Measurements from ENCODE around the gene FES. TPM values are rescaled to one million over a fixed set of nuclear protein-coding genes. Genes with fewer than 3 reads are reported as not detected.

The FES gene
- polyA plus RNA-seq, 1 of the 3 experiments (the other 2 are of a cell fraction) = 0.03 TPM

DNA sequence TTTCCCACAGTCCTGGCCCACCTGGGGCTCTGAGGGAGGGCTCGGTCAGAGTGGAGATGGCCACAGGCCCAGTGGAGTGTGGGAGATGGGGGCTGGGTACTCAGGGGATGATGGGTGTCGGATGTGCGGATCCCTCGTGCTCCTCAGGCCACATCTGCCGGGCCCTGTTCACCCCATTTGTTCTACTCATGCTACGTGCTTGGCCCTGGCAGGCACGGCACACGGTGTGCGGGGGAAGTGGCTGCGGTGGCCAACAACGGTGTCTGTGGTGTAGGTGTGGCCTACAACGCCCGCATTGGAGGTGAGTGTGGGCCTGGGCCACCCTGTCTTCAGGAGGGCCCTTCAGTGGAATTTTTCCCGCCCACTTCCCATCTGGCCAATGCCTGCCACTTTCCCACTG lies 7.0 kb upstream of the FES start:
- WGBS (ENCODE audit: low lambda C conversion rate) = 100% methylated on average over 7 of the region's 14 CpGs
- TF ChIP-seq MXI1 (IDR thresholded peaks at IDR 0.05; ENCODE audit: low read depth, low read length) (no peak), SMC3 (IDR thresholded peaks at IDR 0.05; ENCODE audit: low read depth, low read length) (no peak)
- DNase-seq = no peak

DNA sequence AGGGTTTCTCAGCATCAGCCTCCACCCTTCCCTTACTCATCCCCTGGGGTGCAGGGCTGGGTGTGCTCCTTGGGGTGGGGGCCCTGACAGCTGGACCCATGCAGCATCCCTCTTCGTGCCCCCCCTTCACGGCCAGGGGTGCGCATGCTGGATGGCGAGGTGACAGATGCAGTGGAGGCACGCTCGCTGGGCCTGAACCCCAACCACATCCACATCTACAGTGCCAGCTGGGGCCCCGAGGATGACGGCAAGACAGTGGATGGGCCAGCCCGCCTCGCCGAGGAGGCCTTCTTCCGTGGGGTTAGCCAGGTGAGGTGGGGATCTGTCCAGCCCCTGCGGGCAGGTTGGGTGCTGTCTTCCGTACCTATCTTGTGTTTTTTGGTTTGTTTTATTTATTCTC lies 6.3 kb upstream of the FES start:
- Histone ChIP-seq H3K4me1 (ENCODE audit: control insufficient read depth in 1 of 2, insufficient read depth in 2 of 2, low read depth in 1 of 2, low read length in 1 of 2) (peaks cover 14% of the 10 kb centered on the region in 2 experiments; a peak in 2 of 4 replicates), H3K9me2 (no peaks in the 10 kb centered on the region), H3K79me2 (ENCODE audit: insufficient read depth) (peaks cover 39% of the 10 kb centered on the region), H2AFZ (ENCODE audit: low read depth) (no peak overlapping the region), H3K36me3 (replicated peaks in 1 of 2; ENCODE audit: control insufficient read depth in 1 of 2, insufficient read depth in 2 of 2, low read length in 1 of 2) (peaks cover 13 to 62% of the 10 kb centered on the region in 2 experiments), H3F3A (replicated peaks; ENCODE audit: insufficient read depth) (peaks cover 4% of the 10 kb centered on the region), H3K9ac (no peak overlapping the region), H3K9me3 (no peaks in the 10 kb centered on the region), H3K4me3 (ENCODE audit: low read depth in 2 of 2, low read length in 1 of 2) (no peak overlapping the region), H4K20me1 (ENCODE audit: insufficient read depth) (peaks cover 14% of the 10 kb centered on the region; the same call in 1 of the 2 replicates), H3K27me3 (ENCODE audit: insufficient read depth) (no peaks in the 10 kb centered on the region), H3K4me2 (no peak overlapping the region), H3K27ac (ENCODE audit: low read depth in 2 of 2, low read length in 1 of 2) (no peak overlapping the region)
- DNase-seq = no peak
- TF ChIP-seq JUND (IDR thresholded peaks at IDR 0.05) = no peak
- TF ChIP-seq USF1 (IDR thresholded peaks at IDR 0.05; ENCODE audit: borderline replicate concordance, low read depth) = no peak
- TF ChIP-seq POLR2AphosphoS5 (IDR thresholded peaks at IDR 0.05; ENCODE audit: low read depth, low read length) = no peak
- TF ChIP-seq NRF1 (IDR thresholded peaks at IDR 0.05; ENCODE audit: low read depth, low read length) = no peak
- no peak for TF ChIP-seq PBX3 (IDR thresholded peaks at IDR 0.05)
- no peak for TF ChIP-seq MEF2A (IDR thresholded peaks at IDR 0.05; ENCODE audit: borderline replicate concordance, low read depth)
- no peak for TF ChIP-seq EZH2phosphoT487 (IDR thresholded peaks at IDR 0.05; ENCODE audit: borderline replicate concordance, low read depth)
- TF ChIP-seq, protein P1, sequence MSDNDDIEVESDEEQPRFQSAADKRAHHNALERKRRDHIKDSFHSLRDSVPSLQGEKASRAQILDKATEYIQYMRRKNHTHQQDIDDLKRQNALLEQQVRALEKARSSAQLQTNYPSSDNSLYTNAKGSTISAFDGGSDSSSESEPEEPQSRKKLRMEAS (IDR thresholded peaks at IDR 0.05; ENCODE audit: low read depth) = no peak
- WGBS (ENCODE audit: low lambda C conversion rate) = 95% methylated on average over 14 of the region's 14 CpGs
- ChIA-PET POLR2A (no interaction called here), CTCF (no interaction called here)

More for the DNA sequence above, 7.0 kb upstream of the FES start:
- Histone ChIP-seq H4K20me1 (ENCODE audit: insufficient read depth) (peaks cover 14% of the 10 kb centered on the region; the same call in 1 of the 2 replicates), H3K9ac (no peak overlapping the region), H3K4me3 (ENCODE audit: low read depth in 2 of 2, low read length in 1 of 2) (no peak overlapping the region), H3F3A (replicated peaks; ENCODE audit: insufficient read depth) (peaks cover 4% of the 10 kb centered on the region), H3K9me3 (no peaks in the 10 kb centered on the region), H3K36me3 (replicated peaks in 1 of 2; ENCODE audit: control insufficient read depth in 1 of 2, insufficient read depth in 2 of 2, low read length in 1 of 2) (peaks cover 13 to 61% of the 10 kb centered on the region in 2 experiments), H3K27ac (ENCODE audit: low read depth in 2 of 2, low read length in 1 of 2) (no peak overlapping the region), H3K9me2 (no peaks in the 10 kb centered on the region), H2AFZ (ENCODE audit: low read depth) (no peak overlapping the region), H3K4me2 (no peak overlapping the region), H3K79me2 (ENCODE audit: insufficient read depth) (peaks cover 46% of the 10 kb centered on the region), H3K27me3 (ENCODE audit: insufficient read depth) (no peaks in the 10 kb centered on the region), H3K4me1 (ENCODE audit: control insufficient read depth in 1 of 2, insufficient read depth in 2 of 2, low read depth in 1 of 2, low read length in 1 of 2) (peaks cover 17 to 18% of the 10 kb centered on the region in 2 experiments; a peak in 2 of 4 replicates)
- ChIA-PET CTCF (no interaction called here), POLR2A (no interaction called here)

GRCh38 chr15:90878660-90879059 lies 5.6 kb upstream of the FES start:
- H3K4me3 ChIP-seq (ENCODE audit: low read depth in 2 of 2, low read length in 1 of 2) = no peak overlapping the region
- TF ChIP-seq USF2 (IDR thresholded peaks at IDR 0.05; ENCODE audit: borderline replicate concordance, low read depth, low read length) = no peak
- TF ChIP-seq FOSL2 (IDR thresholded peaks at IDR 0.05; ENCODE audit: borderline replicate concordance, low read depth) = no peak
- CTCF ChIA-PET = no interaction called here
- H3F3A ChIP-seq (replicated peaks; ENCODE audit: insufficient read depth) = peaks cover 7% of the 10 kb centered on the region
- H3K79me2 ChIP-seq (ENCODE audit: insufficient read depth) = peaks cover 32% of the 10 kb centered on the region
- H3K27ac ChIP-seq (ENCODE audit: low read depth in 2 of 2, low read length in 1 of 2) = no peak overlapping the region
- 100% methylated on average over 1 of the region's 15 CpGs for WGBS (ENCODE audit: low lambda C conversion rate)
- peaks cover 8 to 14% of the 10 kb centered on the region in 2 experiments; a peak in 2 of 4 replicates for H3K4me1 ChIP-seq (ENCODE audit: control insufficient read depth in 1 of 2, insufficient read depth in 2 of 2, low read depth in 1 of 2, low read length in 1 of 2)
- no peak overlapping the region for H2AFZ ChIP-seq (ENCODE audit: low read depth)
- POLR2A ChIA-PET = no interaction called here
- DNase-seq = no peak
- peaks cover 13 to 62% of the 10 kb centered on the region in 2 experiments for H3K36me3 ChIP-seq (replicated peaks in 1 of 2; ENCODE audit: control insufficient read depth in 1 of 2, insufficient read depth in 2 of 2, low read length in 1 of 2)
- no peak overlapping the region for H3K4me2 ChIP-seq
- no peaks in the 10 kb centered on the region for H3K9me3 ChIP-seq
- no peaks in the 10 kb centered on the region for H3K9me2 ChIP-seq
- no peaks in the 10 kb centered on the region for H3K27me3 ChIP-seq (ENCODE audit: insufficient read depth)
- H3K9ac ChIP-seq = no peak overlapping the region
- peaks cover 8% of the 10 kb centered on the region; the same call in 1 of the 2 replicates for H4K20me1 ChIP-seq (ENCODE audit: insufficient read depth)
